CD4-positive, alpha-beta T cell (primary cell): ENCODE results near the gene LRSAM1. TPM values are rescaled to one million over a fixed set of nuclear protein-coding genes. Genes with fewer than 3 reads are reported as not detected.

ENCODE experiments used
- ATAC-seq: fragments of 200-7000 bp; cut with Tn5 transposase; one replicate; pipeline ENCODE4 v1.10.0; 2022; ENCODE audit warnings: mild to moderate bottlenecking; ENCODE audit not compliant: poor library complexity
- CTCF ChIA-PET: fragments of 350-600 bp; sonication (Branson Sonifier 250); formaldehyde crosslinking; loops from one replicate; lab custom pipeline; 2021; ENCODE audit warnings: antibody characterized with exemption, inconsistent platforms; lab: Charles Lee
- POLR2A ChIA-PET: fragments of 350-600 bp; sonication (Branson Sonifier 250); formaldehyde crosslinking; loops from one replicate; lab custom pipeline; 2021; ENCODE audit warnings: antibody characterized with exemption, inconsistent platforms; lab: Charles Lee
- DNase-seq, 14 experiments: peaks; one replicate each; pipeline ENCODE4 v3.0.0-alpha.2; 2013 to 2020; ENCODE audit warnings: mixed read lengths in 2 of 14
- H3K27ac ChIP-seq, 2 donors: one replicate each; pipeline versions ENCODE4 v1.5.1 to v1.7.0; 2013; ENCODE audit warnings: low read length in 2 of 2, low read depth in 1 of 2, mild to moderate bottlenecking in 1 of 2
- H3K27me3 ChIP-seq, 2 experiments: 1 replicate in 1 of 2; 2 replicates in 1 of 2; pipeline versions ENCODE4 v1.6.1 to v1.7.0; 2013; ENCODE audit warnings: low read length in 2 of 2, control low read depth in 1 of 2, mild to moderate bottlenecking in 1 of 2, moderate library complexity in 1 of 2; ENCODE audit not compliant: insufficient read depth in 2 of 2, control insufficient read depth in 1 of 2
- H3K36me3 ChIP-seq: one replicate; pipeline ENCODE4 v1.6.1; 2013; ENCODE audit warnings: low read length, control low read depth; ENCODE audit not compliant: insufficient read depth
- H3K4me1 ChIP-seq: one replicate; pipeline ENCODE4 v1.6.1; 2013; ENCODE audit warnings: low read length, control low read depth; ENCODE audit not compliant: insufficient read depth
- H3K4me3 ChIP-seq: one replicate; pipeline ENCODE4 v1.5.1; 2013; ENCODE audit warnings: mild to moderate bottlenecking, low read length, moderate library complexity
- H3K9me3 ChIP-seq, 2 experiments: 1 replicate in 1 of 2; 2 replicates in 1 of 2; pipeline versions ENCODE4 v1.6.1 to v1.7.0; 2013; ENCODE audit warnings: low read length in 2 of 2, mild to moderate bottlenecking in 2 of 2, control low read depth in 1 of 2, moderate library complexity in 1 of 2; ENCODE audit not compliant: control insufficient read depth in 1 of 2, insufficient read depth in 1 of 2
- H3K27ac Mint-ChIP-seq: one replicate; pipeline ENCODE4 v1.8.0; 2020; ENCODE audit warnings: mixed read lengths
- H3K27me3 Mint-ChIP-seq: one replicate; pipeline ENCODE4 v1.8.0; 2021; ENCODE audit warnings: mixed read lengths
- H3K36me3 Mint-ChIP-seq: one replicate; pipeline ENCODE4 v1.8.0; 2021; ENCODE audit warnings: low read depth, mixed read lengths
- H3K4me1 Mint-ChIP-seq: one replicate; pipeline ENCODE4 v1.8.0; 2021; ENCODE audit warnings: low read depth, mixed read lengths
- H3K4me3 Mint-ChIP-seq: one replicate; pipeline ENCODE4 v1.8.0; 2020; ENCODE audit warnings: mild to moderate bottlenecking, mixed read lengths
- H3K9me3 Mint-ChIP-seq: one replicate; pipeline ENCODE4 v1.8.0; 2020; ENCODE audit warnings: mixed read lengths
- intact Hi-C, 2 experiments: fragments of 100-400 bp; cut with DNase I in 1 of 2; cut with micrococcal nuclease in 1 of 2; formaldehyde crosslinking; loops; one replicate each; pipeline versions ENCODE4 v1.15.1 to v1.9.0; 2023 to 2025; cut with DNase I, micrococcal nuclease
- total RNA-seq, 174 experiments: library from RNA in 2 of 174; stranded (reverse) in 2 of 174; gene quantifications; one replicate each; pipeline ENCODE4 v1.2.3 and lab custom pipeline; 2021 to 2026
- TF ChIP-seq, protein P1 (sequence below): fragments of 200-600 bp; IDR thresholded peaks from one replicate; pipeline ENCODE4 v1.8.0; 2022; ENCODE audit warnings: antibody characterized with exemption, mild to moderate bottlenecking

LRSAM1 gene
- total RNA-seq, 2 experiments from 2014 or later, result 11.4 to 16.0 TPM

DNA sequence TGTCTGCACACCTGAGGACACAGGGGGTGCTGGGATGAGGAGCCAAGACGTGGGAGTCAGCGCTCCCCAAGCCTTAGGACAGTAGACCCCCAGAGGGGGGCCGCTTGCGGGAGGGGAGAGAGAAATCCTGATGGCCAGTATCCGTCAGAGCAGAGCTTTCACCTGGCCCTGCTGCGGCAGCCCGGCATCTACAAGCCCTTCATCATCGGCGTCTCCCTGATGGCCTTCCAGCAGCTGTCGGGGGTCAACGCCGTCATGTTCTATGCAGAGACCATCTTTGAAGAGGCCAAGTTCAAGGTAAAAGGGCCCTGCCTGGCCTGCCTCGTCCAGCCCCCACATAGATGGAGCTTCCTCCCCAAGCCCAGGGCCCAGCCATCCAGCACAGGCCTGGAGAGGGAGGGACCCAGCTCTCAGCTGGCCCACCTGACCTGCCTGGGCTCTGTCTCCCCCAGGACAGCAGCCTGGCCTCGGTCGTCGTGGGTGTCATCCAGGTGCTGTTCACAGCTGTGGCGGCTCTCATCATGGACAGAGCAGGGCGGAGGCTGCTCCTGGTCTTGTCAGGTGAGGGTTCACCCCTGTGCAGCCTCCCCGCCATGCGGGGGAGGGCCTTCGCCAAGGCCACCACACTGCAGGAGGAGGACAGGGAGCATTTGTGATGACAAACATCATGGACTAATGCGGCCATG lies 47.7 kb upstream of the LRSAM1 start:
- Mint-ChIP-seq H3K4me3 (no peak overlapping the region), H3K27ac (no peak overlapping the region), H3K36me3 (no peaks in the 10 kb centered on the region), H3K27me3 (peaks cover 71% of the 10 kb centered on the region), H3K4me1 (no peaks in the 10 kb centered on the region), H3K9me3 (no peaks in the 10 kb centered on the region)
- no peak for ATAC-seq
- peak in 1 of 14 experiments; percentile 20 for DNase-seq
- intact Hi-C loops, result no loop called here
- TF ChIP-seq, protein P1, sequence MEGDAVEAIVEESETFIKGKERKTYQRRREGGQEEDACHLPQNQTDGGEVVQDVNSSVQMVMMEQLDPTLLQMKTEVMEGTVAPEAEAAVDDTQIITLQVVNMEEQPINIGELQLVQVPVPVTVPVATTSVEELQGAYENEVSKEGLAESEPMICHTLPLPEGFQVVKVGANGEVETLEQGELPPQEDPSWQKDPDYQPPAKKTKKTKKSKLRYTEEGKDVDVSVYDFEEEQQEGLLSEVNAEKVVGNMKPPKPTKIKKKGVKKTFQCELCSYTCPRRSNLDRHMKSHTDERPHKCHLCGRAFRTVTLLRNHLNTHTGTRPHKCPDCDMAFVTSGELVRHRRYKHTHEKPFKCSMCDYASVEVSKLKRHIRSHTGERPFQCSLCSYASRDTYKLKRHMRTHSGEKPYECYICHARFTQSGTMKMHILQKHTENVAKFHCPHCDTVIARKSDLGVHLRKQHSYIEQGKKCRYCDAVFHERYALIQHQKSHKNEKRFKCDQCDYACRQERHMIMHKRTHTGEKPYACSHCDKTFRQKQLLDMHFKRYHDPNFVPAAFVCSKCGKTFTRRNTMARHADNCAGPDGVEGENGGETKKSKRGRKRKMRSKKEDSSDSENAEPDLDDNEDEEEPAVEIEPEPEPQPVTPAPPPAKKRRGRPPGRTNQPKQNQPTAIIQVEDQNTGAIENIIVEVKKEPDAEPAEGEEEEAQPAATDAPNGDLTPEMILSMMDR, result no peak
- ChIA-PET CTCF (no interaction called here), POLR2A (interaction anchor here (1.6 kb wide), 1 partner anchor 15 kb away, joined by 5 read pairs; no protein-coding TSS in a partner anchor)
- Histone ChIP-seq H3K36me3 (no peaks in the 10 kb centered on the region), H3K4me1 (peaks cover 2% of the 10 kb centered on the region), H3K4me3 (no peak overlapping the region), H3K27me3 (peaks cover 54 to 64% of the 10 kb centered on the region in 2 experiments), H3K9me3 (peaks cover 0 to 11% of the 10 kb centered on the region in 2 experiments), H3K27ac (no peak overlapping the region)

DNA sequence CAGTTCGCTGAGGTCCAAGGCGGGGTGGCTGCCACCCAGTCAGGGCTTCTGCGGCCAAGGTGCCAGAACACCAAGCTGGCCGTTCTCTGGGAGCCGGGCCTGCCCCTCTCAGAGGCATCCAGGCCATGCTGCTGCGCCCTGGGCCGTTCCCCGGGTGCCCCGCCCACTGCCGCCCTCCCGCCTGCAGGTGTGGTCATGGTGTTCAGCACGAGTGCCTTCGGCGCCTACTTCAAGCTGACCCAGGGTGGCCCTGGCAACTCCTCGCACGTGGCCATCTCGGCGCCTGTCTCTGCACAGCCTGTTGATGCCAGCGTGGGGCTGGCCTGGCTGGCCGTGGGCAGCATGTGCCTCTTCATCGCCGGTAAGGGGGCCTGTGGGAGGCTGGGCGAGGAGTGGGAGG lies 46.7 kb upstream of the LRSAM1 start:
- no peaks in the 10 kb centered on the region for H3K4me1 Mint-ChIP-seq
- ATAC-seq (no peak), DNase-seq (peak in 1 of 14 experiments; percentile 17)
- H3K27me3 ChIP-seq, result peaks cover 47 to 55% of the 10 kb centered on the region in 2 experiments
- no peaks in the 10 kb centered on the region for H3K36me3 Mint-ChIP-seq
- no peaks in the 10 kb centered on the region for H3K4me1 ChIP-seq
- H3K27ac ChIP-seq, result no peak overlapping the region
- intact Hi-C loops, result no loop called here
- H3K9me3 Mint-ChIP-seq, result no peaks in the 10 kb centered on the region
- TF ChIP-seq, protein P1, result no peak
- peaks cover 64% of the 10 kb centered on the region for H3K27me3 Mint-ChIP-seq
- POLR2A ChIA-PET, result no interaction called here
- H3K27ac Mint-ChIP-seq, result no peak overlapping the region
- CTCF ChIA-PET, result no interaction called here
- H3K4me3 Mint-ChIP-seq, result no peak overlapping the region
- no peaks in the 10 kb centered on the region for H3K36me3 ChIP-seq
- no peak overlapping the region for H3K4me3 ChIP-seq
- H3K9me3 ChIP-seq, result peaks cover 0 to 11% of the 10 kb centered on the region in 2 experiments

DNA sequence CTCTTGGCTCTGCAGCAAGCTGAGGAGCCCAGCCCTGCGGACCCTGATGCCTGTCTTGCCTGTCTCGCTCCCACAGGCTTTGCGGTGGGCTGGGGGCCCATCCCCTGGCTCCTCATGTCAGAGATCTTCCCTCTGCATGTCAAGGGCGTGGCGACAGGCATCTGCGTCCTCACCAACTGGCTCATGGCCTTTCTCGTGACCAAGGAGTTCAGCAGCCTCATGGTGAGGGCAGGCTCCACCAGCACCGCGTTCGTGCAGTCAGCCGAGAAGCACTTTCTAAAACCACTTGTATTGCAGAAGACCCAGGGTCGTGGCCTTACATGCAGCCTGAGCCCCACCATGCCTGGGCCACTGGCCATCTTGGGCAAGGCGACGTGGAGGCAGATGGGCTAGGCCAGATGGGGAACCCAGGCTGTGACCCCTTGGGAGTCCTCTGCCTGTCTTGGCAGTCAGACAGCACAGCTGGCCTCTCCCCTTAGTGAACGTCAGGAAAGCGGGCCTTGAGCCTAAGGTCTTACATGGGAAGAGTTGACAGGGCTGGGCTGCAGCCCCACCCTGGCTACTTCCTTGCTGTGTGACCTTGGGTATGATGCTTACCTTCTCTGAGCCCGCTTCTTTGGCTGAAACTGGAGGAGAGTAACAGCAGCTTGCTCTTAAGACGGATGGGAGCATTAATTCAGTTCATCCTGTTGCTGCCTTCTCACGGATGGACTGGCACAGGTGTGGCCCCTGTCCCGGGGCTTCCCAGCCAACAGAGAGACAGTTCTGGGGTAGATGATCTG lies 45.8 kb upstream of the LRSAM1 start:
- intact Hi-C loops, result no loop called here
- Histone ChIP-seq H3K27ac (no peak overlapping the region), H3K27me3 (peaks cover 46 to 47% of the 10 kb centered on the region in 2 experiments), H3K36me3 (no peaks in the 10 kb centered on the region), H3K4me3 (no peak overlapping the region), H3K9me3 (peaks cover 0 to 11% of the 10 kb centered on the region in 2 experiments), H3K4me1 (no peaks in the 10 kb centered on the region)
- no peaks in the 10 kb centered on the region for H3K9me3 Mint-ChIP-seq
- peak in 1 of 14 experiments; percentile 15 for DNase-seq
- CTCF ChIA-PET, result no interaction called here
- ATAC-seq, result no peak
- POLR2A ChIA-PET, result no interaction called here
- TF ChIP-seq, protein P1, result no peak
- no peaks in the 10 kb centered on the region for H3K36me3 Mint-ChIP-seq
- H3K4me3 Mint-ChIP-seq, result no peak overlapping the region
- H3K27ac Mint-ChIP-seq, result no peak overlapping the region
- H3K27me3 Mint-ChIP-seq, result peaks cover 60% of the 10 kb centered on the region
- no peaks in the 10 kb centered on the region for H3K4me1 Mint-ChIP-seq
